CD4-positive, alpha-beta T cell treated with Interferon gamma for 1 hour (primary cell): ENCODE data around the gene ZHX3.

ENCODE experiments used
- DNase-seq: peaks from one replicate; pipeline ENCODE4 v3.0.0-alpha.2; 2020

Gene ZHX3

DNA sequence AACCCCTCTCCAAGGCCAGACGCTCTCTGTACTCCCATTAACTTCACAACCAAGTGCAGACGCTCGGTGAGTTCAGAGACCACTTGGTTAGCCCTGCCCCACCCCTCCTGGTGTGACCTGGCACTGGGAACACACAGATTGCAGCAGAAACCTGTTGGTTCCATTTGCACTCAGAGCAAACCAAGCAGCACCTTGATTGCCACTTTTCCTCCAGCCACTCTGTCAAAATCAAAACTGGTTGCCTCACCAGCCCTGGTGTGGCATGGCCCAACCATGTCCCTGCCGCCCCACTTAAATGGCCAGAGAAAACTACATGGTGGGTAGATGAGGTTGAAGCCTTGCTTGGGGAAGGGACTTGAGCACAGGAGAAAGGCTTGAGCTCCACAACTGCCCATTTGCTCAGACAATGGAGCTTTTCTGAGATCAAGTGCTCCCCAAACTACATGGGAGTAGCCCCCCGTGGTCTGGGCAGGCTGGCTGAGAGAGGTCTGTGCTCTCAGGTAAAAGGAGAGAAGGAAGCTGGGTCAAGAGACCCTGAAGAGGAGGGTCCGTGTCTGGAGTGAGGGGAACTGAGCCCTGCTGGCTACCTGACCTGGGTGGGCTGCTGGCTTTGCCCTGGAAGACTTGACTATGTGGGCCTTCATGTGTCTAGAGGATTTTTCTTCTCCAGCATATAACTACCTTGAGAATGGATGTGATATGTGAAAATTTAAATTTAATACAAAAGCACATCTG, 136.8 kb downstream of the ZHX3 start:
- DNase-seq: no peak

DNA sequence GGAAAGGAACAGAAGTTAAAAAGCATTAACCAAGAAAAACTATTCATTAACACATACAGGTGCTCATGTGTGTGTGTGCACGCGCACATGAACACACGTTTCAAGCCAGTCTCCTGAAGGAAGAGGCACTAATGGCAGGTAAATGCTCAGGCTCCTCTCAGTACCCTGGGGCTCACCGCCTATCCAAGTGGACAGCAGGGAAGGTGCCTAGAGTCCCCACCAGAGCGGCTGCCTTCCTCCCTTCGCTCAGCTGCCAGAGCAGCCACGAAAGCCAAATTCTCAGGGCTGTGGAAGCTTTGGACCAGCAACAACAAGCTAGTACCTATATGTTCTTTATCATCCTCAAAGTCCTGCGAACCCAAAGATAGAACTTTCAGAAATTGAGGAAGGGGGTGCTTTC, 137.6 kb downstream of the ZHX3 start:
- no peak for DNase-seq

DNA sequence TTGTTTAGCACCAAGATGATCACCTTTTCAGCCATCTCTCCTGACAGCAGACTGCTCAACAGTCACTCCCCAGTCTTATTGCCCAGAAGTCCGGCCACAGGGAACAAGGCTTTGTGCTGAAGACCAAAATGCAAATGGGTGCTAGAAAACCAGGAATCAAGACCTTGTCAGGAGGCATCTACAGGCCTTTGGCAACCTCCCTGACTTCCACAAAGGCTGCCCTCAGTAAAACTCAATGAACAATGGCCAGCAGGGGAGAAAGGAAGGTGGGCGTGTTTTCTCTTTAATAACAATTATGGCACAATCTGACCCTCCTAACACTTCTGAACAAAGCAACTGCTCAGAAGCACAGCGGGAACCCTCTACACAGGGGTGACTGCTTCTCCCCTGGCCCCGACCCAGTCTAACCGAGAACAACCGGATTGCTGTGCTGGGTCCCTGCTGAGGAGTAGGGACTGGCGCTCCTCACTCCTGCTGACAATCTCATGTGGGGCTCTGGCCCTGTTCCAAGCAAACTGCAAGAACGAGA, 138.6 kb downstream of the ZHX3 start:
- no peak for DNase-seq

DNA sequence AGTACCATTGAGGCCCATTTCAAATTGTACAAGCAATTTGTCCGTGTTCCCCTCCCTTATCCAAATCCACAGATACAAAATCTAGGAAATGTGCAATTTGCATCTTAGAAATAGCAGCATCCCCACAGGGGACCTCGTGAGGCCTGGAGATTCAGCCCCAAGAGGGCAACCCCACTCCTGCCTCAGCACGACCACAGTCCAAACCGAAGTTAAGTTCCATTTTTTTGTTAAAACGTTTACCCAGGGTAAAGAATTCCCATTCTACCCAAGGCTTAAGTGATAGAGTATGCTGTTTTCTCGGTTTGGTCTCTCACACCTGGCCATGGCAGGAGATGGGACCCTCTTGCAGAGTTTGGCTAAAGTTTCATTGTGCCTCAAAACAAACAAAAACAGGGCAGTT, 139.0 kb downstream of the ZHX3 start:
- DNase-seq: no peak

DNA sequence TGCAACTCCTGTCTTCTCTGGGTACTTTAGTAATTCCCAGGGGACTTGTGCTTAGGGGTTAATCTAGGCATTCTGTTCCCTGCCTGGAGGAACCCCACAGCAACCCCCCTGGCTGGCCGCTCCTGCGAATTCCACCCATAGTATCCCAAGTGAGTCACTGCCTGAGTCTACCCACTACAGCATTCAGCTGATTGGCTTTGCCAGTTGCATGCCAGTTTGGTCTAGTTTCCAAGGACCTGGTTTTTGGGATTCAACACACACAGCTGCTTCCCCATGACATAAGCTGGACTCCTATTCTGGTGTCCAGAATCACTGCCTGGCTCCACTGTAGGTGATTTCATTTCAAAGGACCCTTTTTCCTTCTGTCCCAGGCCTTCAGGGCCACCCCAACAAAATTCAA, 139.9 kb downstream of the ZHX3 start:
- no peak for DNase-seq

DNA sequence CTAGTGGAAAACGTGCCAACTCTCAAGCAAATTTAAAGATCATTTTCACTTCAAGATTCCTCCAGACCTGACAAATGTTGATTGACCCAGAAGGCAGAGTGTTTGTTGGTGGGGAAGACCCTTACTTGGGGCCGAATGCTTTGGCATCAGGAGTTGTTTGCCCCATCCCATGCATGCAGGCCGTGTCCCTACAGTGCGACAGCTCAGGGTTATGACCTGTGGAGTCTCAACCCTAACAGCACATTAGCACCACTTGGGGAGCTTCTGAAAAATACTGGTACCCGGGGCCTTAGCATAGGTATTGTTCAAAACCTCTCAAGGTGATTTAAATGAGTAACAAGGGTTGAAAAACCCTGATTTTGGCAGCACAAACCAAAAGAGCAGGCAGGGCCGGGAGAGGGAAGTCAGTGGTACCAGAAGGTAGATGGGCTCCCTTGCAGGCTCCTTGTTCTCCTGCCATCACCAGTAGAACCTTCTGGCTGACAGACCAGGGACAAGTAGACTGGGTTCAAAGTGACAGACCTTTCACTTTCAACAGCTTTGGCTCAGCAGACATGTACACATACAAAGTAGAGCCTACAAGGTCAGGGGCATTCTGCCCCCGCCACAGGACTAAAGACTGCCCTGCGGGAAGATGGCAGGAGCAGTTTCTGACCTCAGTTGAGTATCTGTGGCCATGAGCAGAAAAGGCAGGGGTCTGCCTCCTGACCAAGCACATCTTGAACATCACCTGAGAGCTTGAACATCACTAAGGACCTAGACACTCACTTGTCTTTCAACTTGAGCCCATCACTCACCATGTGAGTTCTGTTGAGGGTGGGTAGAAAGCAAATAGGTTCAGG, 140.6 kb downstream of the ZHX3 start:
- no peak for DNase-seq

DNA sequence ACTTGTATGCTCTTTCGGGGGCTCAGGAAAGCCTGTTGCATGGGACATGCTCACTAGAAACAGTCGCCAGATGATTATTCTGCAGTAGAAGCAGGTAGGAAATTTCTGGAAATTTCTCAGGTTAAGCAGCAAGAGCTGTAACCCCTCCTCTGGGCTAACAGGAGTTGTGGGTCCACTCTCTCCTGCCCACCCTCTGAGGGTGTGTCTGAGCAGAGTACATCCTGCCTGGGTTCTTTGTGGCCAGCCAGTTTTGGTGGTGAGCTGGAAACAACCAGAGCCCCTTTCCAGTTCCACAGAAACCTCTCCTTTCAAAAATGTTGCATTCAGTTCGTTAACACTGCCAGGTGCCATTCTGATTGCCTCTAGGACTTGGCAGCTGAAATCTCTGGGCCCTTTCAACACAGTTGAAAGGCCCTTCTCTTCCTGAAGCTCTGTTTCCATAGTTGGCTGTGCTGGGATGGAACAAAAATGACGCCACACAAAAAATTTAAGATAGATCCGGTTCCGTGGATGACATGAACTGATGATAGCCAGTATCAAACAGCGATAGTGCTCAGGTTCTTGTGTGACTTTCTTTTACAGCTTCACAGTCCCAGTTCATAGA, 141.7 kb downstream of the ZHX3 start:
- no peak for DNase-seq

DNA sequence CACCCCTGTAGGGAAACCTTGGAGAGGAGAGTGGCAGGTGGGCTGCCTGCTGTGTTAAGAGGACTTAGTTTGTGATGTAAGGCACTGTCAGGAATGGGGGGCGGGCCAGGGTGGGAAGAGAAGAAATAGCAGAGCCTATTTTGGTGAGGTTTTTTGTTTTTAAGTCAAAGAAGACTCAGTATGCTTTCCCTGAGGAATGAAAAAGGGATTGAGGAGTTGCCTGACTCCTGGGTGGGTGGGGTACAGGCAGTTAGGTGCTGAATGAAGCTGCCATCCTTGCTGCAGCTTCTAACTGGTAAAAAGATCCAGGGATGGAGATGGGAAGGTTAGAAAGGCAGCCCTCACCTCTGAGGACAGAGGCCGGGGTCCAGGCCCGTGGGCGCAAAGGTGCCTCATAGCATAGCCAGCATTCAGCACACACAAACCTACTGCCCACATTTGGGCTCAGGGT, 142.3 kb downstream of the ZHX3 start:
- DNase-seq: no peak

DNA sequence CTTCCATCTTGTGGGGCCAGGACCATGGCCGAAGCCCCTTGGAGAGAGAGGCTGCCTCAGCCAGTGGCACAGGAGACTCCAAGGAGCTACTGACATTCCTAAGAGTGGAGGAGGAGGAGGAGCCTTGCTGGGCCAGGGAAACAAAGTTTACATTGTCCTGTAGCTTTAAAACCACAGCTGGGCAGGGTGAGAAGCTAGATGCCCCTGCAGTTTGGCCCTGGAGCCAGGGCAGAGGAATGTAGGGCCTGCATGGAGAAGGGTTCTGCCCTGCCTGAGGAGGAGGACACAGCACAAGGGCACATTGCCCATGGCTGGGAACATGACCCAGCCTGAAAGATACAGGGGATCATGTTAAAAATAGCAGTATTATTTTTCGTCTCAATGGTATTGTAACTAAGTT, 142.7 kb downstream of the ZHX3 start:
- no peak for DNase-seq

DNA sequence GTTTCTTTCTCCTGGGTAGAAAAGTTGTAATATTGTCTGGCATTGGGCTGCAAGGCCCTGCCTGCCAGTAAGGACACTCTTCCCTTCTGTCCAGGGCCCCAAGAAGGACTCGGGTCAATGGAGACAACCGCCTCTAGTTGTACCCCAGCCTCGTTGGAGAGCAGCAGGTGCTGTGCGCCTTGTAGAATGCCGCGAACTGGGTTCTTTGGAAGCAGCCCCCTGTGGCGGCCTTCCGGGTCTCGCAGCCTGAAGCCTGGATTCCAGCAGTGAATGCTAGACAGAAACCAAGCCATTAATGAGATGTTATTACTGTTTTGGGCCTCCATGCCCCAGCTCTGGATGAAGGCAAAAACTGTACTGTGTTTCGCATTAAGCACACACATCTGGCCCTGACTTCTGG, 143.2 kb downstream of the ZHX3 start:
- no peak for DNase-seq

DNA sequence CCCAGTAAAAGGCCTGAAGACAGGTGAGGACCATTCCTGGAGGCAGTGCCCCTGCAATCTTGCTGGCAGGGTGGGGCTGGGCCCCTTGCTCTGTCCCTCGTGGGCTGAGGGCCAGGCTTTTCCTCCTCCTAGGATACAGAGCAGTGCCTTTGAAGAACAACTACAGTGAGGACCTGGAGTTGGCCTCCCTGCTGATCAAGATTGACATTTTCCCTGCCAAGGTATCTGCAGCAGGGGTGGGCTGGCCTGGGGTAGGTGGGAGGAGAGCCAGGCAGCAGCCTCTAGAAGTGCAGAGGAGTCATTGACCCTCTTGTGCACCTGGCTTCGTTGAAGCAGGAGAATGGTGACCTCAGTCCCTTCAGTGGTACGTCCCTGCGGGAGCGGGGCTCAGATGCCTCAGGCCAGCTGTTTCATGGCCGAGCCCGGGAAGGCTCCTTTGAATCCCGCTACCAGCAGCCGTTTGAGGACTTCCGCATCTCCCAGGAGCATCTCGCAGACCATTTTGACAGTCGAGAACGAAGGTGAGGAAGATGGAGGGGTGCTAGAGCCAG, 143.7 kb downstream of the ZHX3 start:
- DNase-seq: no peak

DNA sequence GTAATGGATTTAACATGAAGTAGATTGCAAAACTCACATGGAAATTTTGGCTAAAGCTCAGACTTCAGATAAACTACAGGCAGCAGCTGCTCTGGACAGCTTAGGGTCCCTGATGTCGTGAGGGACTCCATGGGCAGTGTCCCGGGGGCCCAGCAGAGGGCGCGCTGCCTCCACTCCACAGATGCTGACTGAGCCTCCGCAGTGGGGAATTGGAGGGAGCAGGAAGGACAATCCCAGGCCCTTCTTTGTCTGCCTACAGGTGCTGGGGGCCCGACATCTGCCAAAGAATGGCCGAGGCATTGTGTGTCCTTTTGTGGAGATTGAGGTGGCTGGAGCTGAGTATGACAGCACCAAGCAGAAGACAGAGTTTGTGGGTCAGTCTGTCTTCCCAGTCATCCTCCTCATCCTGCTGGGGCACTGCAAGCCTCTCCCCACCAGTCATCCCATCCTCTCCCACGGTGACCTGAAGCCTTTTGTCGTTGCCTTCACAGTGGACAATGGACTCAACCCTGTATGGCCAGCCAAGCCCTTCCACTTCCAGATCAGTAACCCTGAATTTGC, 144.3 kb downstream of the ZHX3 start:
- DNase-seq: peak; percentile 53

DNA sequence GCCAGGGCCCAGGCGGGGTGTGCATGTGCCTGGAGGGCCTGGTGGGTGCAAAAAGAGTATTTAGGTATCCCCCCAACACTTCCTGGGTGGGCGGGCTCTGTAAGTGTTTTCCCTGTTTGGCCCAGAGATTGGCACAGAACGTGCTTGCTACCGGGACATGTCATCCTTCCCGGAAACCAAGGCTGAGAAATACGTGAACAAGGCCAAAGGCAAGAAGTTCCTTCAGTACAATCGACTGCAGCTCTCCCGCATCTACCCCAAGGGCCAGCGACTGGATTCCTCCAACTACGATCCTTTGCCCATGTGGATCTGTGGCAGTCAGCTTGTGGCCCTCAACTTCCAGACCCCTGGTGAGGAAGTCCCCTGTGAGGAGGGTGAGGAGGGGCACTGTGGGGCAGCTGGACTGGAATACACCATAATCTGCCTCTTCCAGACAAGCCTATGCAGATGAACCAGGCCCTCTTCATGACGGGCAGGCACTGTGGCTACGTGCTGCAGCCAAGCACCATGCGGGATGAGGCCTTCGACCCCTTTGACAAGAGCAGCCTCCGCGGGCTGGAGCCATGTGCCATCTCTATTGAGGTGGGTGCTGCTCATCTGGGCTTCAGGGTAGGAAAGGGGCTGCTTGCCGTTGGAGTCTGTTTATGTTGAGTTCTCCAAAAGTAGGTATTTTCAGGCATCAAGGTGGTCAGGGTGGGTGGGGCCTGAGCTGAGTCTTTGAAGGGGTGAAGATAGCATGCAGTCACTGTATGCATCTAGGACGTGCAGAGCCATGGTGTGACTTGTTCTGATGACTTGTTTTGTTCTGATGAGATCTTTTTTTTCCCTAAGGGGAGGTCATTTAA, 145.0 kb downstream of the ZHX3 start:
- DNase-seq: no peak

DNA sequence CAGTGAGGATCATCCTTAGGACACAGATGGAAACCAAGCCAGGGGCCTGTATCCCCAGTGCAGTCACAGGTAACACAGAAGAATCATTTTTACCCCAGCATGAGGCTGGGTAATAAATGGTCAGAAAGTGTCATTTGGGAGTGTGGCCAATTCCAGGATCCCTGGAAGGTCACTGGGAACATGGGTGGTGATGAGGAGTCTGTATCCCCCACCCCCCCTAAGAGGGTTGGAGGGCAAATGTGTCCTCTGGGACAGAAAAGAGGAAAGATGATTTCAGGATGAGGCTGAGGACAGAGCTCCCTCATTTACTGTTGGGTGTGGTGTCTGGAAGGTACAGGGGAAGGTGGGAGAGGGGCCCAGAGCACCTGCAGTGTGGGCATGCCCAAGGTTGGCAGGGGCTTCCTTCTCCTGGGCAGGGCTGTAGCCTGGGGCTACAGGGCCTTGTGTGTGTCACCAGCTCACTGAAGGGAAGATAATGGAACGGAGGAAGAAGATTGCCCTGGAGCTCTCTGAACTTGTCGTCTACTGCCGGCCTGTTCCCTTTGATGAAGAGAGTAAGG, 145.7 kb downstream of the ZHX3 start:
- DNase-seq: no peak

DNA sequence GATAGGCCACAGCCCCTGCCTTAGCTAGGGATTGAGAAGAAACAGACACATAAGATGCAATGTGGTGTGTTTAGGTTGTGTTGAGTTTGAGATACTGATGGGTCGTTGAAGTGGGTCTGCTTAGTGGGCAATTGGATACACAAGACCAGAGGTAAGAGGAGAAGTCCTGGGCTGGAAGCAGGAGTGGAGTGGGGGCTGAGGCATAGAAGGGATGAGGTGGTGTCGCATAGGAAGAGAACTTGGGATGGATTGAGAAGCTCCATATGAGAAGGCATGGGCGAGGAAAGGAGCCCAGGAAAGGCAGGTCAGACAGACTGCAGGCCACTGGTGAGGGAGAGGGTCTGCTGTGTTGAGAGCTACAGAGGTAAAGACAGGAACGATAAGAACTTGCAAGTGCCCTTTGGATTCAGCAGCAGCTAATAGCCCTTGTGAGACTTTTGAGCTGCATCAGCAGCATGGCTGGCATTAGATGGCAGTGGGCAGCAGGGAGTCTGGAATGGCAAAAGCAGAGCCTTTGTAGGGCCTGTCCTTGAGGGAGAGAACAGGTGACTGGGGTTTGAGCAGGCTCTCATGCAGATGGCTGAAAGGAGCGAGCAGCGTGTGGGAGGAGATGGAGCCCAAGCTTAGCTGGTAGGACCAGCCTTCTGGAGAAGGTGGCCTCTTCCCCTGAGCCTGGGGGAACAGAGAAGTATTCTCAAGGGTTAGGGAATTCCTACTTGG, 147.0 kb downstream of the ZHX3 start:
- DNase-seq: no peak

DNA sequence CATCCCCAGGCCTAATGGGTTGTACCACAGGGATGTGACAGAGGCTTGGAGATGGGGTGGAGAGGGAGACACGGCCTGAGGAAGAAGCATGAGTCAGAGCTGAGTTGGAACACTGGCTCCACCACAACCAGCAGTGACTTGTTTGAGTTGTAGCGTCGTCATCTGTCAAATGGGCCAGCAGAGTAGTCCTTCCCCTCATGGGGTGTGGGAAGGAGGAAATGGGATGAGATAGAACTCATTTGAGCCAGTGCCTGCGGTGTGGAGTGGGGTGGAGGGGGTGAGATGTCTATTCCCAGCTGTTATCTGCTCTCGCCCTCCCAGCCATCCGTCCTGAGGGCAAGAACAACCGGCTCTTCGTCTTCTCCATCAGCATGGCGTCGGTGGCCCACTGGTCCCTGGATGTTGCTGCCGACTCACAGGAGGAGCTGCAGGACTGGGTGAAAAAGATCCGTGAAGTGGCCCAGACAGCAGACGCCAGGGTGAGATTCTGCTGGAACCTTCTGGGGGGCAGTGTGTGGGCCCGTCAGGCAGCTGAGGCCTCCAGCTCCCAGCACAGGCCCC, 147.7 kb downstream of the ZHX3 start:
- DNase-seq: no peak

DNA sequence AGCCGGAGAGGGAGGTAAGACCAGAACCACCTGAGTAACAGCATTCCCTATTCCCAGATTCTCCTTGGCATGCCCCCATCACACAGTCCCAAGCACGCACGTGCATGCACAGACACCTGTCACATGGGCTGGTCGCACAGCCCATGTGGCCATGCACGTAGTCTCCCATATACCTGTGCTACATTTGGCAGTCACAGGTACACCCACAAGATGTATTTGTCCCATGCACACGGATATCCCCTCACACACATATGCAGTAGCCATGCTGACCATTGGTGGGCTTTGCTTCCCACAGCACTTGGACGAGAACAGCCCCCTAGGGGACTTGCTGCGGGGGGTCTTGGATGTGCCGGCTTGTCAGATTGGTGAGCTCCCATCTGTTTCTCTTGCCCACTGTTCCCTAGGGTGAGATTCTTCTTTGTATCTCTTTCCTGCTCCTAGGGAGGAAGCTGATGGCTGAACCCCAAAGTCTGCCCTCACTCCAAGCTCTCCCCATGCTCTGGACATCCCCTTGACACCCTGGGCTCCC, 148.3 kb downstream of the ZHX3 start:
- DNase-seq: no peak

DNA sequence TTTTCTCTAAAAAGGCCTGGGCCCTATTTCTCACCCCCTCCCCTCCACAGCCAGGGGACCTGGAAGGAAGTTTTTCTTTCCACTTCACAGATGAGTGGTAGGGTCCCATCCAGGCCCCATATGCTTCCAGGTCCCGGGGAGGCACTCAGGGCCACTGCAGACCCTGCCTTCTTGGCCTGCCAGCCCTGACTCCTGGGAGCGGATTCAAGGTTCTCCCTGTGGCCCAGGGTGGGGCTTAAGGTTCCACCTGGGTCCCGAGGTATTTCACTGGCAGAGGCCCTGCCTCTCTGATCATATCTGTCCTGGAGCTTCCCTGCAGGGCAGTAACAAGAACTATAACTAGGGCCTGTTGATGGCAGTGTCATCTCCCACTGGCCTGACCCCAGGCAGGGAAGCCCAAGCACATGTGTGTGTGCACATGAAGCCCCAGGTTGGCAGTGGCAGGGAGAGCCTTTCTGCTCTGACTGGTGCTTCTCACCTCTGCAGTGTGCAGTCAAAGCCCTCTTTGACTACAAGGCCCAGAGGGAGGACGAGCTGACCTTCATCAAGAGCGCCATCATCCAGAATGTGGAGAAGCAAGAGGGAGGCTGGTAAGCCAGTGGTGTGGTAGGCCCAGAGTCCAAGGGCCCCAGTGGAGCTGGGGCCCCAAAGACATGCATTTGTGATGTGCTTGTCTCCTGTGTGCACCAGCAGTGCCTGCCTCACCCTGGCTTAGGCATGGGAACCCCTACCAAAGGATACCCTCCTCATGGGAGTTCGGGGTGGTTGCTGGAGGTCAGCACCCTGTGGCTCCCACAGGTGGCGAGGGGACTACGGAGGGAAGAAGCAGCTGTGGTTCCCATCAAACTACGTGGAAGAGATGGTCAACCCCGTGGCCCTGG, 149.0 kb downstream of the ZHX3 start:
- DNase-seq: no peak

DNA sequence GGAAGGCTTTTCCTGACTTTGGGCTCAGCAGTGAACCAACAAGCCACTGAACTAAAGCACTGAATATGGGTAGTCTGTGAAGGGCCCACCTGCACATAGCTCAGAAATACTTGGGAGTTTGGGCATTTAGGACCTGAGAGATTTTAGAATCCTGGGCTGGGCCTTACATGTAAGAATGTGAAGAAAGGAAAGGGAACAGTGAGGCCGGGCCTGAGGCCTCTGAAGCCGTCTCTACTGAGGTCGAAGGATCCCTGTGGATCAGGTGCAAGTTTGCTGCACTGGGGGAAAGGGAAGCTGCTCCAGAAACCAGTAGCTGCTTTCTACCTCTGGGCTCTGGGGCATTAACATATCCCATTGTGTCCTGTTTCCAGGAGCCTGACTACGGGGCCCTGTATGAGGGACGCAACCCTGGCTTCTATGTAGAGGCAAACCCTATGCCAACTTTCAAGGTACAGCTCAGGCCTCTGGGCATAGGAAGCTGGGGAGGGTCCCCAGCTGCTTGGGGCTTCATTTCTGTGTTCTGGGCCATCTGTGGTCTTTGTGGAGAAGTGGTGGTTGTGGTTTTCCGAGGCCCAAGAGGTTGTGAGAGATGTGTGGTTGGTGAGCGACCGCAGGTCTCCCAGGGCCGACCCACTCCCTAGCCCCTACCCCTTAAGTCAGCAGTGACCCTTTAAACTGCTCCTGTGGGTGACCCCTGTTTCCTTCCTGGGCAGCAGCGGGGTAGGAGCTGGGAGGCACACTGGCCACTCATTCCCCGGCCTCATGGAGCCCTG, 149.9 kb downstream of the ZHX3 start:
- no peak for DNase-seq
